NCI-H1436 (cell line): ENCODE measurements around the gene NR1D1.

Experiments
- DNase-seq: peaks from one replicate; lab custom pipeline; 2025; lab: John Stamatoyannopoulos, UW

NR1D1 gene

DNA sequence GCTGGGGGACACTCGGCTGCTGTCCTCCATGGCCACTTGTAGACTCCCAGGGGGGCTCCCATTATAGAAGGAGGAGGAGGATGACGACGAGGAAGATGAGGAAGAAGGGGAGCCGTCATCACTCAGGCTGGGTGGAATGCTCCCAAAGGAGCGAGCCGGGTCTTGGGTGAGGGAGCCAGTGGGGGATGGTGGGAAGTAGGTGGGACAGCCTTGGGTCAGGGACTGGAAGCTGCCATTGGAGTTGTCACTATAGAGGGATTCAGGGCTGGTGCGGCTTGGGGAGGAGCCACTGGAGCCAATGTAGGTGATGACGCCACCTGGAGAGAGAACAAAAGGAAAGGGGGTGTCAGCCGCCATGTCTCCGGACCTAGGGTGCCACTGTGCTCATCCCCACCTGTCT lies 3.3 kb downstream of the NR1D1 start:
- DNase-seq: no peak

DNA sequence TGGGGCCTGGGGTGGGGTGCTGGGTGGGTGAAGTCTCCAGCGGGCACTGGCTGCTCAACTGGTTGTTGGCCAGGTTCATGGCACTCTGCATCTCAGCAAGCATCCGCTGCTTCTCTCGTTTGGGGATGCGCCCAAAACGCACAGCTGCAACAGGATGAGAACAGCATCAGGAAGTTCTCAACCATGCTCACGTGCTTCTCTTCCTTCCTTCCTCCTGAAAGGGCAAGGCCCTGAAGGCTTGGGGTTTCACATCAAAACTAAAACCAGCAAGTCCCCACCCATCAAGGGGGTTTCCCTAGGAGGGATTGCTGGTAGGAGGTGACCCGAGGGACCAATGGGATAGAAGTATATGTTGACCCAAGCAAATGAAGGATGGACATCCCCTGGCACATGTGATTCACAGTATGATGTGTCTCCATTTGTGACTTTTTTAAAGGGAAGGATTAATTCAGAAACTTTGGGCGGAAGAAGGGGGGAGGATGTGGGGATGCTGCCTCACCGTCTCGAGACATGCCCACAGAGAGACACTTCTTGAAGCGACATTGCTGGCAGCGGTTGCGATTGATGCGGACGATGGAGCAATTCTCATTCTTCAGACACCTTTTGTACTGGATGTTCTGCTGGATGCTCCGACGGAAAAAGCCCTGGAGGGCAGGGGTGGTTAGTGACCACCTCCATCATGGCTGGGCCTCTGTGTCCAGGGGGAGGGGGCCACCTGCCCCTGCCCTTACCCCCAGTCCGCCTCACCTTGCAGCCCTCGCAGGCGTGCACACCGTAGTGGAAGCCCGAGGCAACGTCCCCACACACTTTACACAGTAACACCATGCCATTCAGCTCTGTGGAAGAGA lies 4.2 kb downstream of the NR1D1 start:
- no peak for DNase-seq

DNA sequence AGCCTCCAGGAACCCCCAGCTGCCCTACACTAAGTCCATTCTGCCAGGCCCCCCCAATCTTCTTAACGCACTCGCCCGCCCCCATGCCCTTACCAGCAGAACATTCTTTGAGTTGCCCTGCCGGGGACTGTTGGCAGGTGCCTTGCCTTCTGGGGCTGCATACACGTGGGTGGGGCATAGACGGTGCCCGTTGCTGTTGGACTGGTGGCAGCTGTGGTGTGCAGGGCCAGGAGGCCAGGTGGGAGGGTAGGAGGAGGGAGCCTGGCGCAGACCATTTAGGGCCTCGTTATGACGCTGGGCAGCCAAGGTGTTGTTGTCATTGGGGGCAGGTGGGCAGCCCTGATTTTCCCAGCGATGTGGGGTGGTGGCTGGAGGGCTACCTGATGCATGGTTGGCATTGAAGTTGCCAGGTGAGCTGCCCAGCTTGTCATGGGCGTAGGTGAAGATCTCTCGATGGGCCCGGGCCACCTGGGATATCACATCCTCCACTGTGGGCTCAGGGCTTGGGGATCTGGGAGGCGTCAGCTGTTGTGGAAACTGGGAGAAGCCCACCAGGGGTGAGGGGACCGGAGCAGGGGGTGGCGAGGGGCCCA lies 4.9 kb downstream of the NR1D1 start:
- no peak for DNase-seq

DNA sequence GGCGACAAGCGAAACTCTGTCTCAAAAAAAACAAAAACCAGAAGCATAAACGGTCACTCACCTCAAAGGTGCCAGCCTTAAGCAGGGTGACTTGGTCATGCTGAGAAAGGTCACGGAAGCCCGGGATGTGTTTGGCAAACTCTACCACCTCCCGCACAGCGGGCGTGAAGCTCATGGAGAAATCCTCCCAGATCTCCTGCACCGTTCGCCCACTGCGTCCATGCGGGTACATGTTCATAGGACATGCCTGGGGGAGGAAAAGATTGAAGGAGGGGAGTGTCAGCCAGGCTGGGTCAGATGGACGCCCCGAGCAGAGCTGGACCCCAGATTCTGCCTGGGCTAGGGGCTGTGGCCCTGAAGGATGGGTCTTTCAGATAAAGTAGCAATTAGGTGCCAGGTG lies 5.5 kb downstream of the NR1D1 start:
- no peak for DNase-seq

DNA sequence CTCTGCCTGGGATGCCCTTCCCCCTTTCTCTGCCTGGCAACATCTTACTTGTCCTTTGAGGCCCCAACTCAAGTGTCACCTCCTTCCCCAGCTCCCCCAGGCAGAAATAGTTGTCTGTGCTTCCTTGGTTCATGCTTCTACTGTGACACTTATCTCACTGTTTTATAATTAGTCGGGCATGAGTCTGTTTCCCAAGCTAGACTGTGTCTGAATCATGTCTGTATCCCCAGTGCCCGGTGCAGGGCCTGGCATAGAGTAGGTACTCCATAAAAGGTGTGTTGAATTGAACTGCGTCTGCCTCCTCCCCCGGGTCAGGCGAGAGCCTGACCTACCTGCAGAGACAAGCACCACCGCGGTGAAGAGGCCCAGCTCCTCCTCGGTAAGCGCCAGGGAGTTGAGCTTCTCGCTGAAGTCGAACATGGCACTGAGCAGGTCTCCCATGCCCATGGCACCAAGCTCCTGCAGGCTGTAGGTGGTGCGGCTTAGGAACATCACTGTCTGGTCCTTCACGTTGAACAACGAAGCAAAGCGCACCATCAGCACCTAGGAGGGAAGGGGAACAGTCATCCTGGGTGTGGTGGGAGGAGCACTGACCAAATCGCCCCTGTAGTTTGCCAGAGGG lies 6.7 kb downstream of the NR1D1 start:
- DNase-seq: no peak

DNA sequence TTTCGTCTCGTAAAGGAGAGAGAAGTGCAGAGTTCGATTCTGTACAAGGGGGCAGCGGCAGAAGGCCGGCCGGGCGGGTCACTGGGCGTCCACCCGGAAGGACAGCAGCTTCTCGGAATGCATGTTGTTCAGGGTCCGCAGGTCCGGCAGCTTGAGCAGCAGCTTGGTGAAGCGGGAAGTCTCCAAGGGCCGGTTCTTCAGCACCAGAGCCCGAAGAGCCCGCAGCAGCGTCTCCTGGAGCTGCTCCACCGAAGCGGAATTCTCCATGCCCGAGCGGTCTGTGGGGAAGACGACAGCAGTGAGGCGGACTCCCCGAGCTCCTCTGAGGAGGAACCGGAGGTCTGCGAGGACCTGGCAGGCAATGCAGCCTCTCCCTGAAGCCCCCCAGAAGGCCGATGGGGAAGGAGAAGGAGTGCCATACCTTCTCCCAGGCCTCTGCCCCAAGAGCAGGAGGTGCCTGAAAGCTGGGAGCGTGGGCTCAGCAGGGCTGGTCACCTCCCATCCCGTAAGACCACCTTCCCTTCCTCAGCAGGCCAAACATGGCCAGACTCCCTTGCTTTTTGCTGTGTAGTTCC lies 7.3 kb downstream of the NR1D1 start:
- no peak for DNase-seq

DNA sequence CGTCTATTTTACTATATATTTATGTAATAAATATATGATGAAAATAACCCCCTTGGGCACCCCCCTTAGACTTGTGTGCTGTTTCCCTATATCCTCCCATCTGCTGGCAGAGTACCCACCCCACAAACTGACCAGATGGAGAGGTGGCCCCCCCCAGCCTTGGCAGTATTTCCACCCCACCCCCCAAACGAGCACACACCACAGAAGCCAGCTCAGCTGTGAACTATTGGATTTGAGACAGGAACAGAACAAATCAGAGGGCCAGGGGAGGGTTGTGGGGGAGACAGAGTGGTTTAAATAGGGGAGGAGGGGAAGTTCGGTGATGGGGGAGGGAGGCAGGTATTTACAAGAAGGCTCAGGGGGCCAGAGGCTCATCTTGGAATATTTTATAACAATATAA lies 7.8 kb downstream of the NR1D1 start:
- no peak for DNase-seq

DNA sequence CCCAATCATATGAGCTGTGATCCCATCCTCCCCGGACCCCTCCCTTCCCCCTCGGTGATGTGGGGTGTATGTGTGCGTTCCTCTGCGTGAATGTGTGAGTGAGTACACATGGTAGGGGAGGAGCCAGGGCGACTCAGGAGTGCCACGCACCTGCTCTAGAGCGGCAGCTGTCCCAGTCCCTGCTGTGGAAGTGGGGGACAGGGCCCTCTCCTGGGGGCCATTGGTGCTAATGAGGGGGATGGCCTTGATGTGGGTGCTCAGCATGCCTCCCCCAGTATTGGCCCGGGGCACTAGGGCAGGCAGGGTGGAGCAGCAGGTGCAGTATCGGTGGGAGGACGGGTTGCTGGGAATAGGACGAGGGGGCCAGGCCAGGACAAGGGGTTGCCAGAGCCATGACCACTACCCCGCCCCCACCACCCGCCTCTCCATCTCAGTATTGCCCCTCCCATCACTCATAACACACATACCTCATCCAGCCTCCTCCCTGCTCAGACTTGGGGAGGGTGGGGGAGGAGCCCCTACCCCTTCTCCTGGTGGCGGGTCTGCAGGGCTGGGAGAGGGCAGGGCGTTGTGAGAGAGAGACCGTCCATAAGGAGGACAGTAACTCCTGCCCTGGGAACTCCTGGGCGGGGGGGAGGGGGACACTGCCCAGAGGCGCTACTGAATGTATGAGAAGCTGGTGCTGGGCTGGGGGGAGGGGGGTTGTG lies 8.5 kb downstream of the NR1D1 start:
- DNase-seq: peak; percentile 57

DNA sequence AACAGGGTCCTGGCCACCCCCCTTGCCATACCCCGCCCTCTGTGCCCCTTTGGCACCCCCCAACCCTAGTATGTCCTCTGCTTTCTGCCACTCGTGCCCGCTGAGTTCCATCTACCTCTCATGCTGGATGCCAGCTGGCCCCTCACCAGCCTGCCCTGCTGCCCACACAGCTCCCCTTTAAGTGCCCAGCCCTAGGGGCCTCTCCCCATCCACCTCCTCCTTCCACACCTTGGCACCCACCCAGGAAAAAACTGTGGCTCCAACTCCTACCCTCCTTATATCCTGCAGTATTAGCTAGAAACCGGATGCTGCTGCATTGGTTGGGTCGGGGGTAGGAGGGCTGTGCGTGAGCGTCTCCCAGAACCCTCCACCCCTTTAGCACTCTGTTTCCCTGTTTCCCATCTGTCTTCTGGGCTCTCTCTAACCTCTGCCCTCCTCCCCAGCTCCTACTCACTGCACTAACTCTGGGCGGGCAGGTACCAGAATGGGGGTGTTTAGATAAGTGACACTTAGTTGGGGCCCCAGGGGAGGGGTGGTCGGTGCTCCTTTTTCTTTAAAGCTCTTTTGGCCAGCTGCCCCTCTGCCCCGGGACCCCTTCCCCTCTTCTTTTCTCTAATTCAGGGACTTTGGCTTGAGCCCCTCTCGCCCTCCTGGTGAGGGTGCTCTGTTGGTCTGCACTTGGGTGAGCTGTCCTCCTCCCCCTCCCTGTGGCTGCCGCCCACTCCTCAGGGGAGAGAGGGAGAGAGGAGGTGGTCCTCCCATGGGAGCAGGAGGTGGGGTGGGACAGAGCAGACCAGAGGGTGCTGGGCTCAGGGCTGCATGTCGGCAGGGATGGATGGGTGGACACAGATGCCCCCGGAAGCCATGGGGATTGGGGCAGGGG lies 9.9 kb downstream of the NR1D1 start:
- no peak for DNase-seq

DNA sequence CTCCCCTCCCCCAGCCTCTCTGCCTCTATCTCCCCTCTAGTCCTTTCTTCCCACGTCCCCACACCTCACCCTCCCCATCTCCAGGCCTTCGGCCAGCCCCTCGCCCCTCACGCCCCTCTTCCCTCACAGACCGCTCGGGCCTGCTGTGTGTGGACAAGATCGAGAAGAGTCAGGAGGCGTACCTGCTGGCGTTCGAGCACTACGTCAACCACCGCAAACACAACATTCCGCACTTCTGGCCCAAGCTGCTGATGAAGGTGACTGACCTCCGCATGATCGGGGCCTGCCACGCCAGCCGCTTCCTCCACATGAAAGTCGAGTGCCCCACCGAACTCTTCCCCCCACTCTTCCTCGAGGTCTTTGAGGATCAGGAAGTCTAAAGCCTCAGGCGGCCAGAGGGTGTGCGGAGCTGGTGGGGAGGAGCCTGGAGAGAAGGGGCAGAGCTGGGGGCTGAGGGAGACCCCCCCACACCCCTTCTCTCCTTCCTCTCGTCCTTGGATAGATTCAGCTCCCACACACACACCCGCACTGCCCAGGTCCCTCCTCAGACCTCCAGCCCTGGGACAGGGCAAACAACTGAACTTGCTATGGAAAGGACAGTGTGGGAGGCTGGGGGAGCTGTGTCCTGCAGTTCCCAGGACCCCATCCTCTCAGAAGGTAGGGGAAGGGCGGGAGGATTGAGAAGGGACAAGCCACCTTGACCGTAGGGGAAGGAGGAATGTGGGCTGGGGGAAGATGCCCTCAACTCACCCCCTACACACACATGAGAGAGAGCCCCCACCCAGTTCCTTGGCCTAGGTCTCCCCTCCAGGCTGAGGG lies 11.1 kb downstream of the NR1D1 start:
- no peak for DNase-seq

DNA sequence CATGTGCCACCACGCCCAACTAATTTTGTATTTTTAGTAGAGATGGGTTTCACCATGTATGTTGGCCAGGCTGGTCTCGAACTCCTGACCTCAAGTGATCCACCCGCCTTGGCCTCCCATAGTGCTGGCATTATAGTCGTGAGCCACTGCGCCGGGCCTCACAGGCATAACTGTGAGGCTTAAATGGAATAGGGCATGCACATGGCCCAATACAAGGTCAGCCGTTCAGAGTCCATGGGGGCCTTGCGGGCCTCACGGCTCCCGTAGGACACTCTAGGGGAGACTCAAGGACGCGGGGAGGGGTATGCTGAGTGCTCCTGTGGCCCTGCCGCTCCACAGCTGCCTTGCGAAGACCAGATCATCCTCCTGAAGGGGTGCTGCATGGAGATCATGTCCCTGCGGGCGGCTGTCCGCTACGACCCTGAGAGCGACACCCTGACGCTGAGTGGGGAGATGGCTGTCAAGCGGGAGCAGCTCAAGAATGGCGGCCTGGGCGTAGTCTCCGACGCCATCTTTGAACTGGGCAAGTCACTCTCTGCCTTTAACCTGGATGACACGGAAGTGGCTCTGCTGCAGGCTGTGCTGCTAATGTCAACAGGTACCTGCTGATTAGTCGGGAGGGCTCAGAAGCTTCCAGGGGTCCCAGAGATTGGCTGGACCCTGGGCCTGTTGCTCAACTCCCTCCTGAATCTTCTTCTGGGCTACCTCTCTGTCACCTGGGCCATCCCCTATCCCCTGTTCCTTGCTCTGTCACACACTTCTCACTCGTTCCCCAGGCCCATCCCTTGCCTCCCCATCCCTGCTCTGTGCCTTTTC lies 12.3 kb downstream of the NR1D1 start:
- DNase-seq: no peak

DNA sequence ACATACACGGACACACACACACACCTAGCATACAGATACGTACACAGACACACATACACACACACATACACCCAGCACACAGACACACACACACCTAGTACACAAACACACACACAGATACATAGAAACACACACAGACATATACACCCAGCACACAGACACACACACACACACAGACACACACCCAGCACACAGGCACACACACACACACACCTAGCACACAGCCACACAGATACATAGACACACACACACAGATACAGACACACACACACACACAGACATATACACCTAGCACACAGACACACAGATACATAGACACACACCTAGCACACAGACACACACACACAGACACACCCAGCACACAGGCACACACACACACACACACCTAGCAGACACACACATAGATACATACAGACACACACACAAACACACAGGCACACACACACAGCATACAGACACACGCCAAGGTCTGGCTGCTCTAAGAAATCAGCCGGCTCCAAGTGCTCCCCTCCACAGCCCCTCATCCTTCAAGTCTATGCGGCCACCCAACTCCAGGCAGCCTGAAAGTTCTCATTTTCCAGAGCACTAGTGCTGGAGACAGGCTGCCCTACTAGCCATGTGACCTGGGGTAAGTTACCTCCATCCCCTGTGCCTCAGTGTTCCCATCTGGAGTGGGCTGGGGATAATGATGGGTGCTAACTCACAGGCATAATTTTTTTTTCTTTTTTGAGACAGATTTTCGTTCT lies 13.2 kb downstream of the NR1D1 start:
- DNase-seq: no peak

DNA sequence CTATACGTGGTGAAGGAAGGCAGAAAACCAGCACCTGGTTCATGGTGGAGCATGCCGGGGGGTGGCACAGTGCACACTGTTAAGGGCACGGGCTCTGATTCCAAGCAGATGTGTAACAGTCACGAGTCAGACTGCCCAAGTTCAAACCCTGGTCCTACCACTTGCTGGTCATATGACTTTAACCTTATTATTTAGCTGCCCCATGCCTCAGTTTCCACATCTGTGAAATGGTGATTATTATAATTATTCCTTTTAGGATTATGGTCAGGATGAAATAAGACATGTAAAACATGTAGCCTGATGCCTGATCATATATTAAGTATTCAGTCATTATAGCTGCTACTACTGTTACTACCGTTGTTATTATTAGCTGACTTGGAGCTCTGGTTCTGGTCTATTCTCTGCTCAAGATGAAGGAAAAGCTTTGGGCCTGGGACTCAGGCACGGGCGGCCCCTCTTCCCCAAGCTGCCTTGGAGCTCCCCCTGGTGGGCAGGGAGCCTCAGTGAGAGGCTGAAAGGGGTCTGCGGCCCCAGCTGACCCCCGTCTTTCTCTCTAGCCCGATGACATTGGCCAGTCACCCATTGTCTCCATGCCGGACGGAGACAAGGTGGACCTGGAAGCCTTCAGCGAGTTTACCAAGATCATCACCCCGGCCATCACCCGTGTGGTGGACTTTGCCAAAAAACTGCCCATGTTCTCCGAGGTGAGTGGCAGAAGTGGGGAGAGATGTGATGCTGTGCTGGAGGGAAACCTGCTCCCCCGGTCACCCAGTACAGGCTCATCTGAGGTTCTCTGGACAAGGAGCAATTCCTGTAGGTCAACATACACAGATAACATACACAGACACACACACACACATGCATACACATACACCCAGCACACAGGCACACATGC lies 14.0 kb downstream of the NR1D1 start:
- DNase-seq: peak; percentile 71

DNA sequence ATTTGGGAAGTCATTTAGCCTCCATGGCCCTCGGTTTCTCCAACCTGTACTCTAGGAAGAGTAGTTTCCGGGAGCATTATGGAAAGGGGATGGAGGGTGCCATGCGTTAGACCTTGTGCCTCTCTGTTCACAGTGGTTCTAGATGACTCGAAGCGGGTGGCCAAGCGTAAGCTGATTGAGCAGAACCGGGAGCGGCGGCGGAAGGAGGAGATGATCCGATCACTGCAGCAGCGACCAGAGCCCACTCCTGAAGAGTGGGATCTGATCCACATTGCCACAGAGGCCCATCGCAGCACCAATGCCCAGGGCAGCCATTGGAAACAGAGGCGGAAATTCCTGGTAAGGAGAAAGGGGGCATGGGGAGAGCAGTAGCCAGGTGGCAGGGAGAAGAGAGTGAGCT lies 15.9 kb downstream of the NR1D1 start:
- no peak for DNase-seq

DNA sequence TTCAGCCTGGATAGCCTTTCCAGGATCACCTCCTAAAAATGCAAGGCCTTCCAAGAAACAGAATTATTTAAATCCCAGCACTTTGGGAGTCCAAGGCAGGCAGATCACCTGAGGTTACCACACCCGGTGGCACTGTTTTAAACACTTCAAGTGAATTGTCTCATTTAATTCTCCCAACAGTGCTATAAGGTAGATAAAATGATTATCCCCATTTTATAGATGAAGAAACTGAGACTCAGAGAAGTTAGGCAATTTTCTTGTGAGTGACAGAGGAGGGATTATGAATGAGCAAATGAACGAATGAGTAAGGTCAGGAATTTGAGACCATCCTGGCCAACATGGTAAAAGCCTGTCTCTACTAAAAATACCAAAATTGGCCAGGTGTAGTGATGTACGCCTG lies 20.8 kb downstream of the NR1D1 start:
- no peak for DNase-seq

DNA sequence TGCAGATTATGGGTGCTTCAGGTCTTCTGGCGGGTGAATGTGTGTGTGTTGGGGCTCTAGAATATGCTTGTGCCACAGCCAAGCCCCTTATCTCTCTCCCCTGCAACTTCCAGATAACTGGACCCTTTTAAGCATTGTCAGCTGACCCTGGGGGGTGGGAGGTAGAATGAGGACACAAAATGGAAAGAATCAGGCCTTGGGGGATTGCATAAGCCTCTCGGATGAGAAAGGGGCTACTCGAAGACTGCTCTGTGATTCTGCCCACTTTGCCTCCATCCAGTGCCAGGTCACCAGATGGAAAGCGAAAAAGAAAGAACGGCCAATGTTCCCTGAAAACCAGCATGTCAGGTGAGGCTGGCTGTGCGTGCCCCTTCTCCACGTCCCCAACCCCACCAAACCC lies 23.8 kb downstream of the NR1D1 start:
- DNase-seq: no peak

DNA sequence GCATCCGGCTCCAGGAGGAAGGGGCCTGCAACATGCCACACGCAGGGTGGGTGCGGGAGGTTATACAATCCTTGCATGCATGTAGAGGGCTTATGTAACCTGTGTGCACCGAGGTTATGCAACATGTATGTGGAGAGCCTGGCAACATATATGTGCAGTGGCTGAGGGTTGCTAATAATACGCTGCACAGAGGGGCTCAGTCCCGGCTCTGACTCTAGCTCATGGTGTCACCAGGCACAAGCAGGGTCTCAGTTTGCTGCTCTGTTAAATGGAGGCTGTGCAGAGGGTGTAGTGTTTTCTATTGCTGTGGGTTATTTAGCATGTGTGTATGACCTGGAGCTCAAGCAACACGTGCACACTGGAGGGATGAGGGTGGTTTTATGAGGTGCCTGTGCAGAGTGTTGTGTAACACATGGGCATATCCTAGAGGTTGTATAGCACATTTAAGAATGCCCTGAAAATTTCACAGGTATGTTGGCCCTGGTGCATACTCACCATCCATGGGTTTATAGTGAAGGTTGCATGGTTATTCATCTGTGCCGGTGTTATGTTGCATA lies 24.4 kb downstream of the NR1D1 start:
- DNase-seq: no peak
